Caco-2 (cell line): ENCODE results near the gene ERI3. TPM values are rescaled to one million over a fixed set of nuclear protein-coding genes. Genes with fewer than 3 reads are reported as not detected.

ENCODE experiments used
- BruUV-seq: library from RNA; stranded (reverse); fragments of 400-500 nt; replicated peaks from 2 replicates; lab custom pipeline; 2021; lab: Mats Ljungman, UMichigan
- CTCF ChIA-PET: fragments of 300-600 bp; sonication (Branson Sonifier 250); formaldehyde crosslinking; loops from one replicate; lab custom pipeline; 2022; ENCODE audit warnings: antibody characterized with exemption; lab: Charles Lee
- POLR2A ChIA-PET: fragments of 300-600 bp; sonication (Branson Sonifier 250); formaldehyde crosslinking; loops from one replicate; lab custom pipeline; 2022; ENCODE audit warnings: antibody characterized with exemption; lab: Charles Lee
- DNase-seq, 2 experiments: peaks; one replicate each; pipeline versions ENCODE4 v3.0.0 to v3.0.0-alpha.2; 2020 to 2022
- H3K27me3 ChIP-seq: replicated peaks from 2 replicates; pipeline ENCODE4 v1.6.0; 2011; ENCODE audit warnings: low read length; ENCODE audit not compliant: control insufficient read depth, insufficient read depth
- H3K36me3 ChIP-seq: 2 replicates; pipeline ENCODE4 v1.5.1; 2011; ENCODE audit warnings: low read length; ENCODE audit not compliant: control insufficient read depth, insufficient read depth
- H3K4me1 ChIP-seq: fragments of 250-450 bp; sonication (Bioruptor Pico); 2 replicates; pipeline ENCODE4 v1.5.1; 2020; ENCODE audit warnings: mild to moderate bottlenecking
- H3K4me3 ChIP-seq: 2 replicates; pipeline ENCODE4 v1.5.1; 2011; ENCODE audit warnings: low read depth, mild to moderate bottlenecking, control low read depth, low read length
- H3K9me3 ChIP-seq: fragments of 250-450 bp; sonication (Bioruptor Pico); 2 replicates; pipeline ENCODE4 v1.5.1; 2020; ENCODE audit warnings: mild to moderate bottlenecking, moderate library complexity
- H3K27ac Mint-ChIP-seq: one replicate; pipeline ENCODE4 v1.8.0; 2022; ENCODE audit warnings: mixed read lengths; ENCODE audit not compliant: unreplicated experiment
- H3K27me3 Mint-ChIP-seq: one replicate; pipeline ENCODE4 v1.8.0; 2022; ENCODE audit warnings: mixed read lengths; ENCODE audit not compliant: insufficient read depth, unreplicated experiment
- H3K36me3 Mint-ChIP-seq: one replicate; pipeline ENCODE4 v1.8.0; 2022; ENCODE audit warnings: mild to moderate bottlenecking, mixed read lengths; ENCODE audit not compliant: insufficient read depth, unreplicated experiment
- H3K4me1 Mint-ChIP-seq: one replicate; pipeline ENCODE4 v1.8.0; 2022; ENCODE audit warnings: low read depth, mixed read lengths; ENCODE audit not compliant: unreplicated experiment
- H3K4me3 Mint-ChIP-seq: one replicate; pipeline ENCODE4 v1.8.0; 2022; ENCODE audit warnings: mild to moderate bottlenecking, moderate library complexity, mixed read lengths; ENCODE audit not compliant: unreplicated experiment
- H3K9me3 Mint-ChIP-seq: one replicate; pipeline ENCODE4 v1.8.0; 2022; ENCODE audit warnings: mixed read lengths; ENCODE audit not compliant: unreplicated experiment
- intact Hi-C: fragments of 100-400 bp; cut with micrococcal nuclease; formaldehyde crosslinking; loops from one replicate; pipeline ENCODE4 v1.10.0; 2022; ENCODE audit not compliant: unreplicated experiment
- total RNA-seq: library from RNA; stranded (reverse); gene quantifications from 2 replicates; pipeline ENCODE4 v1.2.3, GENCODE V29; 2022
- TF ChIP-seq, protein P1 (sequence below), 2 experiments: fragments of 200-600 bp in 1 of 2; IDR thresholded peaks; 1 replicate in 1 of 2; 2 replicates in 1 of 2; pipeline versions ENCODE4 v1.5.1 to v1.8.0; 2011 to 2022; ENCODE audit warnings: antibody characterized with exemption in 1 of 2, control low read depth in 1 of 2, inconsistent platforms in 1 of 2, low read depth in 1 of 2, low read length in 1 of 2, mild to moderate bottlenecking in 1 of 2, moderate library complexity in 1 of 2; ENCODE audit not compliant: insufficient read depth in 1 of 2, severe bottlenecking in 1 of 2, unreplicated experiment in 1 of 2

Gene ERI3
- total RNA-seq, 1 experiment from 2014 or later = 38.2 TPM

- no peak overlapping the region for H3K4me3 ChIP-seq
- no peaks in the 10 kb centered on the region for H3K27me3 ChIP-seq
- no peak for DNase-seq
- Mint-ChIP-seq H3K4me1 (no peaks in the 10 kb centered on the region), H3K27ac (no peak overlapping the region), H3K27me3 (no peaks in the 10 kb centered on the region), H3K36me3 (no peaks in the 10 kb centered on the region), H3K4me3 (no peak overlapping the region), H3K9me3 (no peaks in the 10 kb centered on the region)
- no peaks in the 10 kb centered on the region for H3K36me3 ChIP-seq
- TF ChIP-seq, protein P1, sequence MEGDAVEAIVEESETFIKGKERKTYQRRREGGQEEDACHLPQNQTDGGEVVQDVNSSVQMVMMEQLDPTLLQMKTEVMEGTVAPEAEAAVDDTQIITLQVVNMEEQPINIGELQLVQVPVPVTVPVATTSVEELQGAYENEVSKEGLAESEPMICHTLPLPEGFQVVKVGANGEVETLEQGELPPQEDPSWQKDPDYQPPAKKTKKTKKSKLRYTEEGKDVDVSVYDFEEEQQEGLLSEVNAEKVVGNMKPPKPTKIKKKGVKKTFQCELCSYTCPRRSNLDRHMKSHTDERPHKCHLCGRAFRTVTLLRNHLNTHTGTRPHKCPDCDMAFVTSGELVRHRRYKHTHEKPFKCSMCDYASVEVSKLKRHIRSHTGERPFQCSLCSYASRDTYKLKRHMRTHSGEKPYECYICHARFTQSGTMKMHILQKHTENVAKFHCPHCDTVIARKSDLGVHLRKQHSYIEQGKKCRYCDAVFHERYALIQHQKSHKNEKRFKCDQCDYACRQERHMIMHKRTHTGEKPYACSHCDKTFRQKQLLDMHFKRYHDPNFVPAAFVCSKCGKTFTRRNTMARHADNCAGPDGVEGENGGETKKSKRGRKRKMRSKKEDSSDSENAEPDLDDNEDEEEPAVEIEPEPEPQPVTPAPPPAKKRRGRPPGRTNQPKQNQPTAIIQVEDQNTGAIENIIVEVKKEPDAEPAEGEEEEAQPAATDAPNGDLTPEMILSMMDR (IDR thresholded peaks at IDR 0.05; ENCODE audit: insufficient read depth in 1 of 2, low read depth in 1 of 2, low read length in 1 of 2, severe bottlenecking in 1 of 2, unreplicated experiment in 1 of 2) = no peak
- ChIA-PET POLR2A (no interaction called here), CTCF (interaction anchor here (0.6 kb wide), 1 partner anchor 152 kb away, joined by 3 read pairs; no protein-coding TSS in a partner anchor)
- no peaks in the 10 kb centered on the region for H3K9me3 ChIP-seq
- no peaks in the 10 kb centered on the region for H3K4me1 ChIP-seq
- BruUV-seq = no TSS peak
- intact Hi-C loops = no loop called here
Measured at GRCh38 chr1:44380666-44381177, 25.7 kb upstream of the ERI3 start.

GRCh38 chr1:44377925-44378784, 23.1 kb upstream of the ERI3 start:
- Histone ChIP-seq H3K36me3 (no peaks in the 10 kb centered on the region), H3K4me3 (no peak overlapping the region), H3K27me3 (no peaks in the 10 kb centered on the region), H3K9me3 (no peaks in the 10 kb centered on the region), H3K4me1 (no peaks in the 10 kb centered on the region)
- CTCF ChIA-PET = interaction anchor here (0.6 to 1.3 kb wide), 7 partner anchors 47 to 275 kb away, joined by 3 to 10 read pairs (median 5); no protein-coding TSS in a partner anchor
- POLR2A ChIA-PET = no interaction called here
- Mint-ChIP-seq H3K36me3 (no peaks in the 10 kb centered on the region), H3K4me1 (no peaks in the 10 kb centered on the region), H3K27me3 (no peaks in the 10 kb centered on the region), H3K27ac (no peak overlapping the region), H3K4me3 (no peak overlapping the region), H3K9me3 (no peaks in the 10 kb centered on the region)
- no TSS peak for BruUV-seq
- TF ChIP-seq, protein P1 (IDR thresholded peaks at IDR 0.05; ENCODE audit: insufficient read depth in 1 of 2, low read depth in 1 of 2, low read length in 1 of 2, severe bottlenecking in 1 of 2, unreplicated experiment in 1 of 2) = peak; percentile 52 to 66
- intact Hi-C loops = loop anchor here (1.0 kb wide), 1 partner anchor 217 kb away; no protein-coding TSS in a partner anchor
- DNase-seq = peak; percentile 40 to 44

- Histone ChIP-seq H3K4me1 (no peaks in the 10 kb centered on the region), H3K9me3 (no peaks in the 10 kb centered on the region), H3K4me3 (no peak overlapping the region), H3K27me3 (no peaks in the 10 kb centered on the region), H3K36me3 (no peaks in the 10 kb centered on the region)
- no peak for DNase-seq
- no peaks in the 10 kb centered on the region for H3K4me1 Mint-ChIP-seq
- no peak overlapping the region for H3K4me3 Mint-ChIP-seq
- no peak overlapping the region for H3K27ac Mint-ChIP-seq
- ChIA-PET CTCF (no interaction called here), POLR2A (no interaction called here)
- H3K27me3 Mint-ChIP-seq = peaks cover 3% of the 10 kb centered on the region
- no peaks in the 10 kb centered on the region for H3K36me3 Mint-ChIP-seq
- no peaks in the 10 kb centered on the region for H3K9me3 Mint-ChIP-seq
- no TSS peak for BruUV-seq
- intact Hi-C loops = no loop called here
- TF ChIP-seq, protein P1 (IDR thresholded peaks at IDR 0.05; ENCODE audit: insufficient read depth in 1 of 2, low read depth in 1 of 2, low read length in 1 of 2, severe bottlenecking in 1 of 2, unreplicated experiment in 1 of 2) = no peak
Measured at GRCh38 chr1:44375547-44375946, 20.5 kb upstream of the ERI3 start.
